HG03280 (cell line): Measurements from ENCODE around the gene CNOT8.

Experiments used
- ATAC-seq: cut with Tn5 transposase; IDR thresholded peaks from one replicate; pipeline ENCODE4 v1.9.1; 2021; ENCODE audit warnings: mild to moderate bottlenecking, moderate library complexity; ENCODE audit not compliant: unreplicated experiment

Gene CNOT8

GRCh38 chr5:154863291-154864080, 5.1 kb downstream of the CNOT8 start:
- ATAC-seq = no peak

- no peak for ATAC-seq
These were observed 7.2 kb downstream of the CNOT8 start for GRCh38 chr5:154865466-154866184.

- no peak for ATAC-seq
These were observed 8.4 kb downstream of the CNOT8 start for GRCh38 chr5:154866841-154867240.

- no peak for ATAC-seq
These were observed 10.3 kb downstream of the CNOT8 start for GRCh38 chr5:154868702-154869101.

GRCh38 chr5:154871734-154872133, 13.3 kb downstream of the CNOT8 start:
- ATAC-seq = no peak

- no peak for ATAC-seq
These were observed 15.4 kb downstream of the CNOT8 start for GRCh38 chr5:154873791-154874331.

- no peak for ATAC-seq
These were observed 20.4 kb downstream of the CNOT8 start for GRCh38 chr5:154878642-154879335.

GRCh38 chr5:154881986-154882385, 23.6 kb downstream of the CNOT8 start:
- no peak for ATAC-seq

- ATAC-seq = no peak
These were observed 26.0 kb downstream of the CNOT8 start for GRCh38 chr5:154884424-154884823.

GRCh38 chr5:154885439-154885838, 27.0 kb downstream of the CNOT8 start:
- ATAC-seq = no peak

- no peak for ATAC-seq
These were observed 33.9 kb downstream of the CNOT8 start for GRCh38 chr5:154892369-154892771.

GRCh38 chr5:154893381-154893780, 35.0 kb downstream of the CNOT8 start:
- no peak for ATAC-seq

- no peak for ATAC-seq
These were observed 37.5 kb downstream of the CNOT8 start for GRCh38 chr5:154895606-154896561.

GRCh38 chr5:154896562-154897165, 38.2 kb downstream of the CNOT8 start:
- ATAC-seq = no peak

- ATAC-seq = no peak
These were observed 39.8 kb downstream of the CNOT8 start for GRCh38 chr5:154898210-154898609.

- ATAC-seq = no peak
These were observed 40.9 kb downstream of the CNOT8 start for GRCh38 chr5:154899151-154899816.

- ATAC-seq = no peak
These were observed 41.6 kb downstream of the CNOT8 start for GRCh38 chr5:154900066-154900465.

- no peak for ATAC-seq
These were observed 42.8 kb downstream of the CNOT8 start for GRCh38 chr5:154901276-154901675.

- no peak for ATAC-seq
These were observed 43.5 kb downstream of the CNOT8 start for GRCh38 chr5:154901913-154902312.
